Iris pigment epithelial cell (primary cell): ENCODE measurements around the gene IL2RA.
A peak's percentile ranks its signal among the peaks of the same experiment; 100 is the strongest.
"Not testable (repeated sequence)": the region's sequence is repeated elsewhere in the genome, so short reads cannot be mapped to it uniquely, and the experiment has no call there.

Experiments used
- DNase-seq: peaks from one replicate; pipeline ENCODE4 v3.0.0-alpha.2; 2011; ENCODE audit warnings: low read depth

The IL2RA gene

DNA sequence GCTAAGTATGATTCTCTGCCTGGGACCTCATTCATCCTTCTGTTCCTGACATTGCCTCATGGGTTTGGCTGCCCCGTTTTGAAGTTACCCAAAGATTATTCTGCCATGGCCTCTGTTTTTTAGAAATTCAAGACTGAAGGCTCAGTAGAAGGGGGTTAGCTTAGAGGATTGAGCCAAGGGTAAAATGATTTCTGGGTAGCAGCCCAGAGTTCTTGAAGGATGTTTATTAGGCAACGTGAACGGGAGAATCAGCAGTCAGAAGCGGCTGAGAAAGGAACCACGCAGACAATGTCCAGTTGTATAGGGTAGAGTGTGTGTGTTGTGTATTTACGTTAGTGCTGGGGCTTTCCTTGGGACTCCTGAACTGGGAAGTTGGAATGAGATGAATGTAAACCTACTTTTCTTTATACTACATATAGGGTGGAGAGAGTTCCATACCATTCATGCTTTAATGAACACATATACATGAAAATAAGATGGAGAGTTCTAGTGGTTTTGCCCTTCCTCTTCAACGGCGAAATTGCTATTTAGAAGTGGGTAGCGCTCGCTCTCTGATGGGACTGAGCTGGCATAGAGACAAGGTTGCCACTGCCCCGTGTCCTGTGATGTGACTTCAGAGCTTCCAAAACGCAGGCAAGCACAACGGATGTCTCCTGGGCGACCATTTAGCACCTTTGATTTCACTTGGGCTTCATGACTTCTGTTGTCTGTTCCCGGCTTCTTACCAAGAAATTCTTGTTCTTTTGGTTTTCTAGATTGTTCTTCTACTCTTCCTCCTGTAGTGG is 49.9 kb downstream of the IL2RA start:
- no peak for DNase-seq

DNA sequence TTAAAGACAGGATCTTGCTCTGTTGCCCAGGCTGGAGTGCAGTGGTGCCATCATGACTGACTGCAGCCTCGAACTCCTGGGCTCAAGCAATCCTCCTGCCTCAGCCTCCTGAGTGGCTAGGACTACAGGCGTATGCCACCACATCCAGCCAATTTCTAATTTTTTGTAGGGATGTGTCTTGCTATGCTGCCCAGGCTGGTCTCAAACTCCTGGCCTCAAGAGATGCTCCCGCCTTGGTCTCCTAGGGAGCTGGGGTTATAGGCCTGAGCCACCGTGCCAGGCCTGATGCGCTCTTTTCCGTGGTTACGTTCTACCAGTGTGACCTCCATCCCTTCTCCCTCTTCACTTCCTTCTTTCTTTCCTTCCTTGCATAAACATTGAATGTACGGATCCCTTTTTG is 50.6 kb downstream of the IL2RA start:
- DNase-seq, result no peak

DNA sequence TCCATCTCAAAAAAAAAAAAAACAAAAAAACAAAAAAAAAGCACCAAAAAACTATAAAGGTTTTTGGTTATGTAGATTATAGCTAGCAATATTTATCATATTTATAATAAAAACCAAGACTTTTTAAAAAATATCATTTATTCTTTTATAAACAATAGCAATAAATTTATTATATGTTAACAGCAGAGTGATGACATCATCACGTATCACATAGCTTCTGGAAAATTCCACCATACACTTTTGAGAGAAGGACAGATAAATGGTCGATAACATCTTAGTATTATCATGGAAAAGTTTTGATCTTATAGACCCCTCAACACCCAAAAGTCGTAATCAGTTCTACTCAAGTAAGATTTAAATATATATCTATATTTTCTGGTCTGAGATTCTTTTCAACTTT is 51.6 kb downstream of the IL2RA start:
- no peak for DNase-seq

DNA sequence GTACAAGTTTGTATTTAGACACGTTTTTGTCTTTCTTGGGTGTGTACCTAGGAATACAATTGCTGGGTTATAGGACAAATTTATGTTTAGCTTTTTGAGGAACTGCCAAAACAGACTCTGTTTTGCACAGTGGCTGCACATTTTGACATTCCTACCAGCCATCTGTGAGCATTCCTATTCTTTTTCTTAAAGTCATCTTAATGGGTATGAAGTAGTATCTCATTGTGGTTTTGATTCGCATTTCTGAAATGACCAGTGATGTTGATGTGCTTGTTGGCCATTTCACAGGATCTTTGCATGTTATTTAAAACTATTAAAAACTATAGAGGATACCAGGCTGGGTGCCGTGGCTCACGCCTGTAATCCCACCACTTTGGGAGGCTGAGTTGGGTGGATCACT is 52.2 kb downstream of the IL2RA start:
- DNase-seq, result peak; percentile 17

DNA sequence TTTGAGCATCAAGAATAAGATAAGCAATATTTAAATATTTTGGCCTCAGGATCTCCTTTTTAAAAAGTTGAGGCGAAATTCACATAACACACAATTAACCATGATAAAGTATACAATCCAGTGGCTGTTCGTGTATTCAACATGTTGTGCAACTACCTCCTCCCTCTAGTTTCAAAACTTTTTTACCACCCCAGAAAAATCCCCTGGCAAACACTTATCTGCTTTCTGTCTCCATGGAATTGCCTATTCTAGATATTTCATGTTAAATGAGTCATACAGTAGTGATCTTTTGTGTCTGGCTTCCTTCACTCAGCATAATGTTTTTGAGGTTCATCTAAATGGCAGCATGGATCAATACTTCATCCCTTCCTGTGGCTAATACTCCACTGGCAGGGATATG is 53.0 kb downstream of the IL2RA start:
- DNase-seq, result peak; percentile 85

DNA sequence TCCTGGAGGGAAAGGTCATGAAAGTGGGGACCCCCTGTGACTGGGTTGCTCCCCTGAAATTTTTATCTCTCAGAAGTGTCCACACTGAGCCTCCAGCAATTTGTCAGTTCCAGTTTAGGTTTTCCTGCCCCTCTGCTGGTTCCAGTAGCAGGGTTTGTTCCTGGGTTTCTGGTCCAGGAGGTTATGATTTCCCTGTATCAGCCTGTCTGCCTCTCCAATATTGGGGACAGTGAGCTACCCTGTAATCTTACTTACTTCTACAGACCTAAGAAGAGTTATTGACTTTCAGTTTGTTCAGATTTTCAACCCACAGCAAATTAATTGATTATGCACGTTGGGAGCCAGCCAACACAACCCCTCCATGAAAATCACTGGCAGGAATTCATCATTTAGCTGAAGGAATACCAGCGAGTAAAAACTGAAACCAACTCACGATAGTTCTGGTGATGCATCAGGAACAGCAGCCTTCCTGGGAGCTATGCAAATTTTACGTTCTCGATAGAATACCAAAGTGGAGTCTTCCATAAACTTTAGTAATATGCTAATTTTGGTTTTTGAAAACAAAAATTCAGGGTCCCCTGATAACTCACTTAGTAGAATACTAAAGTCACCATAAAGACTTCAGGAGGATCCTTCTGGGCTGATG is 53.5 kb downstream of the IL2RA start:
- no peak for DNase-seq

DNA sequence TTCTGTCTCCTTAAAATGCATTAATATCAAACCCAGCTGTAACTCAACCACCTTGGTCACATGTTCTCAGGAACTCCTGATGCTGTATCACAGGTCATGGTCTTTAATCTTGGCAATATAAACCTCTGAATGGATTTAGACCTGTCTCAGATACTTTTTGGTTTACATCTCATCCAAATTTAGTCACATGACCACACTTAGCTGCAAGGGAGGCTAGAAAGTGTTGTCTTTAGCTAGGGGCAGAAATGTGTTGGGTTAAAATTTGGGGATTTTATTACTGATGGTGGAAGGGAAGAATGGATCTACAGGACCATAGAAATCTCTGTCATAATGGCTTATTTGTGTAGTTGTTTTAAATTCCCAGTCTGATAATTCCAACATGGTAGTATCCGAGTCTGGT is 55.2 kb downstream of the IL2RA start:
- no peak for DNase-seq

DNA sequence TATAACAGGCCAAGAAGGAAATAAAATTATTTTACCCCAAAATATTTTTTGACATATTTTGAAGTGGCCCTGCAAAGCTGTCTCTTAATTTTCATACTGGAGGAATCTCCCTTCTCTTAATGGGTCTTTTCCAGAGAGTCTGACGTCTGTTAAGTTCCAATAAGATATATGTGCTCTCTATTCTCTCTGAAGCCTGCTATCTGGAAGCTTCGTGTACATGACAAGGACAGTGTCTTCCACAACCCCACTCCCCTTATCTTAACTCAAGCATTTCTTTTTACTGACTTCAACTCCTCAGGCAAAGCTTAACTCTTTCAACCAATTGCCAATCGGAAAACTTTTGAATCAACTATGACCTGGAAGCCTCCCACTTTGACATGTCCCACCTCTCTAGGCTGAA is 55.6 kb downstream of the IL2RA start:
- no peak for DNase-seq

GRCh38 chr10:6005856-6006395 is 56.2 kb downstream of the IL2RA start:
- no peak for DNase-seq

- not testable (repeated sequence) for DNase-seq
Measured at GRCh38 chr10:6005161-6005804, 56.9 kb downstream of the IL2RA start.

DNA sequence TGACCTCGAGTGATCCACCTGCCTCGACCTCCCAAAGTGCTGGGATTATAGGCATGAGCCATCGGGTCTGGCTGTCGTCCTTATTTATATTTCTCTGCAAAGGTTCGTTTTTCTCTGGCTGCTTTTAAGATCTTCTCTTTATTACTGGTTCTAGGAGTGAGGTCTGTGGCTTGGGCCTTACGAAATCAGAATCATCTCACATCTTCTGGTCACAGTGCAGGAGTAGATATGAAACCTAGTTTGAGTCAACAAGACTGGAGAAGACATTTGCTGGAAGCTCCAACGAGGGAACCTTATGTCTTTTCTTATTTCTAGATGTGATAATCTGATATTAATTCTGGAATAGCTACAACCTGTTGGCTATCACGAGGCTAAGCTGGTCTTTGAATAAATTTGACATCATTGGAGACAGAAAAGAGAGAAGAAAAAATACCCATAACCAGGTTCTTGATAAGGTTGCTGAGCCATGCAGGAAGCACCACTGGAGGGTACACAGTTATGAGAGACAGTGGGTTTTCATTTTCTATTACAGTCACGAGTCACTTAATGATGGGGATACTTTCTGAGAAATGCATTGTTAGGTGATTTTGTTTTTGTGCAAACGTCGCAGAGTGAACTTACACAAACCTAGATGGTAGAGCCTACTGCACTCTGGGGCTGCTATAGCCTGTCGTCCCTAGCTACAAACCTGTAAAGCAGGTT is 59.2 kb downstream of the IL2RA start:
- no peak for DNase-seq

GRCh38 chr10:5999440-6000165 is 62.6 kb downstream of the IL2RA start:
- DNase-seq, result no peak

- no peak for DNase-seq
Measured at GRCh38 chr10:5996696-5997095, 65.5 kb downstream of the IL2RA start.

DNA sequence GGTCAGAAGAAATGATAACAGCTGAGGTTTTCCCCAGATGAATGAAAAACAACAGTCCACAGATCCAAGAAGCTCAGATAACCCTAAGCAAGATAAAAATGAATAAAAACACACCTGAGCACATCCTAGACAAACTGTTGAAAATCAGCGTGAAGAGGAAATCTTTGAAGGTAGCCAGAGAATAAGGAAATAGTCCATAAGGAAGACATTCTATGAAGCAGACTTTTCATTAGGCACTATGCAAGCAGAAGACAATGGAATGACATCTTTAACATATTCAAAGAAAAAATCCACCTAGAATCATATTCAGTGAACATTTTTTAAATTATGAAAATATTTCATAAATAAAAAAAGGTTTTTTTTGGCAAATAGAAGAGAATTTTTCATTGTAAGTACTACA is 69.8 kb downstream of the IL2RA start:
- DNase-seq, result no peak

DNA sequence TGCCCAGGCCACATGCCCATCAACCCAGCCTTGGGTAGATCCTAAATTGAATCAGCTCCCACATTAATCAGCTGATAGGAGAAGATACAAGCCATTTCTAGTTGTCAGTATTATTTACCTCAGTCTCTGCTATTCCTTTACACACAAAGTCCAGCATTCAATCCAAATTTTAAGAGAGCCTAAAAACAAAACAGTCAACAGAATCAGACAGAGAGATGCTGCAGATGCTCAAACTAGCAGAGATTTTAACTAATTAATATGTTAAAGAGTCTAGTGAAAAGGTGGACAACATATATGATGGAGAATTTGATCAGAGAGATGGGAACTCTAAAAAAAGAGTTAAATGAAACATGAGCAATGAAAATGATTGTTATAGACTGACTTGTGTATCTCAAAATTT is 70.5 kb downstream of the IL2RA start:
- DNase-seq, result no peak

DNA sequence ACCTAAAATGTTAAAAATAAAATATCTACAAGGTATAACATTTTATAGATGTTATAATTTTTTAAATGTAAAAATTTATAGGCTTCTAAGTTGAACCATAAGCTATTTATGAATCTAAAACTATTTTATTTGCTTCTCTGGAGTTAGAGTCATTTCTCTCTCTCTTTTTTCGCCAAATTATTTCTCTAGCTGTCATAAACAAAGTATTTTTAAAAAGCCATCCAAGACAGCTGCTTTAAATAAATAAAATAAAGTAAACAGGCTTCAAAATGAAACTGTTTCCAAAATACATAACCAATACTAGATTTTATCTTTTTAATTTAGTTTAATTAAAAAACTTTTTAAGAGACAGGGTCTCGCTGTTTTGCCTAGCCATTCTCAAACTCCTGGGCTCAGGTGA is 72.4 kb downstream of the IL2RA start:
- no peak for DNase-seq

DNA sequence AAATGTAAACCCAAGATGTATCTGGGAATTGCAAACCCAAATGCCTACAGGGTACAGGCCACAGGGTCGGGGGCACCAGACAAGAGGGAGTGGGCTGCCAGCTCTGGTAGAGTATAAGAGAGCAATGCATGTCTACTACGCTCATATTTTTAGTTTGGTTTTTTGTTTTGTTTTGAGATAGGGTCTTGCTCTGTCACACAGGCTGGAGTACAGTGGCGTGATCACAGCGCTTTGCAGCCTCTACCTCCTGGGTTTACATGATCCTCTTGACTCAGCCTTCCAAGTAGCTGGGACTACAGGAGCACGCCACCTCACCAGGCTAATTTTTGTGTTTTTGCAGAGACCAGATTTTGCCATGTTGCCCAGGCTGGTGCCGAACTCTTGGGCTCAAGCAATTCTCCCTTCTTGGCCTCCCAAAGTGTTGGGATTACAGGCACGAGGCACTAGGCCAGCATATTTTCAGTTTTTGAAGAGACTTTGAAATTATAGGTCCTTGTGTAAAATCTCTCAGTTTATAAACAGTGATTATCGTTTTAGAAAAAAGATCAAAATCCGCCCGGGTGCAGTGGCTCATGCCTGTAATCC is 73.7 kb downstream of the IL2RA start:
- DNase-seq, result no peak

DNA sequence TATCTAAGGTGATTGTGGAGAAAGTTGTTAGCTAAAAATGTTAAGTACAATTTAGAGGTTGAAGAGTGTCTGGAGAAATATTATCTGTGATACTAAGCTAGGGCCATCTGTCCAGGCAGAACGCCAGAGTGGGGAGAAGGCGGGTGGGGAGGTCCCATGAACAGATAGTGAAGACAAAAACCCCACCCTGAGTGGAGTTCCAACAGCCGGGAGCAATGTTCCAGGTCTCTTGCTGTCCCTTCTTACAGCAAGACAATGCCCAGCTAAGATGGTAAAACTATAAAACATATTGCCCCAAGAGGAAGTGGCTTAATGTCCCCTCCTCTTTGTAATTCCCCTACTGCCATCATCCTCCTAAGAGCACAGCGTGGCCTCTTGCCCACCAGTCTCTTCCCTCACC is 74.4 kb downstream of the IL2RA start:
- DNase-seq, result no peak

DNA sequence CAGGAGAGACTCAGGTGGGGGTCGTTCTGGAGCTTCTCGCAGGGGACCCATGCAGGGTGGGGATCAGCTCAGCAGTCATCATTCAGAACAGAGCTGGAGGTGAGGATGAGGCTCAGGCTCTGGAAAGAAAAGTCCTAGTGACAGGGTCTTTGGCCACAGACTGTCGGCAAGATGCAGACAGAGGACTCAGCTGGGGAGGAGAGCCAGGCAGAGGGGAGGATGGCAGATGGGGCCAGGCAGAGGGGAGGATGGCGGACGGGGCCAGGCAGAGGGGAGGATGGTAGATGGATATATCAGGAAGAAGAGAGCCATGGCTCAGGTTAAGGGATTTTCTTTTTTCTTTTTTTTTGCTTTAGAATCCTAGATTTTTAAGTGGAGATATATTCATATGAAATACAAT is 77.1 kb downstream of the IL2RA start:
- no peak for DNase-seq

DNA sequence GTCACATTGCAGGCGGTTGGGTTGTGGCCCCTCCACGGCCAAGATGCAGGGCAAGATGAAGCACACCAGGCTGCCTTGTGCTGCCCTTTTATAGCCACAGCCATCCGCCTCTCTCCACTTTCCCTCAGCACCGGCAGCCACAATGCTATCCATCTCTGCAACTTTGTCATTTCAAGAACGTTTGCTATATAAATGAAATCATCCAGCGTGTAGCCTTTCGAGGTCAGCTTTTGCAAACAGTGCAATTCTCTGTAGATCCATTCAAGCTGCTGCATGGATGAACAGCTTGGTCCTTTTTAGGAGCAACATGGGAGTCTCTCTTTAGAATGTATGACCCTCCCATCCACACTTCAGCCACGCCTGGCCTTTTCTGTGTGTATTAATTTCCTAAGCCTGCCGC is 78.4 kb downstream of the IL2RA start:
- DNase-seq, result no peak

- DNase-seq, result no peak
Measured at GRCh38 chr10:5981529-5981928, 80.6 kb downstream of the IL2RA start.

- DNase-seq, result no peak
Measured at GRCh38 chr10:5978230-5978489, 84.0 kb downstream of the IL2RA start.
